IMR-90 (cell line): ENCODE measurements around the gene CDH23. TPM values are rescaled to one million over a fixed set of nuclear protein-coding genes. Genes with fewer than 3 reads are reported as not detected.

Experiments used
- ATAC-seq: fragments of 200-7000 bp; cut with Tn5 transposase; 2 replicates; pipeline ENCODE4 v1.9.1; 2020; ENCODE audit warnings: low read depth, mild to moderate bottlenecking, moderate library complexity
- BruUV-seq: library from RNA; stranded (reverse); fragments of 400-500 nt; replicated peaks from 2 replicates; lab custom pipeline; 2021; lab: Mats Ljungman, UMichigan
- CTCF ChIA-PET: fragments of 300-600 bp; formaldehyde crosslinking; extraction: SDS; loops from one replicate; lab custom pipeline; 2021; ENCODE audit warnings: antibody characterized with exemption; lab: Yijun Ruan, JAX
- POLR2A ChIA-PET: fragments of 300-600 bp; sonication (Branson Sonifier 250); formaldehyde crosslinking; loops from one replicate; lab custom pipeline; 2022; ENCODE audit warnings: antibody characterized with exemption; ENCODE audit not compliant: unreplicated experiment; lab: Charles Lee
- DNase-seq: peaks from one replicate; pipeline ENCODE4 v3.0.0; 2013
- H2AFZ ChIP-seq: replicated peaks from 2 replicates; pipeline ENCODE3; 2013; ENCODE audit warnings: low read length, mild to moderate bottlenecking; ENCODE audit not compliant: poor library complexity
- H2AK5ac ChIP-seq: 2 replicates; pipeline ENCODE4 v1.6.1; 2013; ENCODE audit warnings: low read depth, low read length, inconsistent platforms
- H2AK9ac ChIP-seq: replicated peaks from 2 replicates; pipeline ENCODE3; 2013; ENCODE audit warnings: mild to moderate bottlenecking, low read depth, low read length, moderate library complexity; ENCODE audit not compliant: poor library complexity
- H2BK120ac ChIP-seq: 2 replicates; pipeline ENCODE4 v1.6.1; 2013; ENCODE audit warnings: low read depth, low read length, inconsistent platforms
- H2BK15ac ChIP-seq: 3 replicates; pipeline ENCODE4 v1.6.1; 2013; ENCODE audit warnings: low read depth, low read length, inconsistent platforms
- H2BK20ac ChIP-seq: 2 replicates; pipeline ENCODE4 v1.6.1; 2013; ENCODE audit warnings: low read depth, mild to moderate bottlenecking, inconsistent platforms, low read length, moderate library complexity
- H2BK5ac ChIP-seq: 2 replicates; pipeline ENCODE4 v1.6.1; 2013; ENCODE audit warnings: mild to moderate bottlenecking, low read depth, low read length, inconsistent platforms; ENCODE audit not compliant: poor library complexity, severe bottlenecking
- H3K14ac ChIP-seq: replicated peaks from 2 replicates; pipeline ENCODE4 v1.6.1; 2013; ENCODE audit warnings: low read depth, low read length, inconsistent platforms
- H3K18ac ChIP-seq: 2 replicates; pipeline ENCODE4 v1.6.1; 2013; ENCODE audit warnings: low read depth, low read length, control low read depth
- H3K23ac ChIP-seq: 2 replicates; pipeline ENCODE4 v1.6.1; 2013; ENCODE audit warnings: low read depth, low read length, inconsistent platforms
- H3K27ac ChIP-seq: 2 replicates; pipeline ENCODE4 v1.5.1; 2013; ENCODE audit warnings: mild to moderate bottlenecking, control low read depth, low read length; ENCODE audit not compliant: insufficient read depth
- H3K27me3 ChIP-seq: 2 replicates; pipeline ENCODE4 v1.6.1; 2013; ENCODE audit warnings: low read length; ENCODE audit not compliant: control insufficient read depth, insufficient read depth
- H3K36me3 ChIP-seq: 2 replicates; pipeline ENCODE4 v1.6.1; 2013; ENCODE audit warnings: low read length, mixed read lengths; ENCODE audit not compliant: control insufficient read depth, insufficient read depth
- H3K4ac ChIP-seq: 2 replicates; pipeline ENCODE4 v1.6.1; 2013; ENCODE audit warnings: low read depth, low read length, inconsistent platforms
- H3K4me1 ChIP-seq: 2 replicates; pipeline ENCODE4 v1.6.1; 2013; ENCODE audit warnings: low read length, mixed read lengths; ENCODE audit not compliant: control insufficient read depth, insufficient read depth
- H3K4me2 ChIP-seq: 2 replicates; pipeline ENCODE4 v1.6.1; 2013; ENCODE audit warnings: low read depth, mild to moderate bottlenecking, control low read depth, low read length, moderate library complexity
- H3K4me3 ChIP-seq: 2 replicates; pipeline ENCODE4 v1.5.1; 2013; ENCODE audit warnings: low read depth, mild to moderate bottlenecking, control low read depth, low read length, moderate library complexity; ENCODE audit not compliant: insufficient read depth
- H3K56ac ChIP-seq: 2 replicates; pipeline ENCODE4 v1.6.1; 2013; ENCODE audit warnings: low read length, inconsistent platforms; ENCODE audit not compliant: insufficient read depth; ENCODE audit errors: extremely low read depth
- H3K79me1 ChIP-seq, 2 experiments: 2 replicates each; pipeline ENCODE4 v1.6.1; 2013; ENCODE audit warnings: low read length in 2 of 2, inconsistent platforms in 1 of 2, low read depth in 1 of 2
- H3K9ac ChIP-seq: 2 replicates; pipeline ENCODE4 v1.6.1; 2013; ENCODE audit warnings: low read depth, low read length, control low read depth
- H3K9me1 ChIP-seq: 2 replicates; pipeline ENCODE4 v1.6.1; 2013; ENCODE audit warnings: low read length, inconsistent platforms; ENCODE audit not compliant: insufficient read depth
- H3K9me3 ChIP-seq: 2 replicates; pipeline ENCODE4 v1.6.1; 2013; ENCODE audit warnings: low read length; ENCODE audit not compliant: control insufficient read depth, insufficient read depth
- H4K20me1 ChIP-seq: 2 replicates; pipeline ENCODE4 v1.6.1; 2013; ENCODE audit warnings: low read length, inconsistent platforms; ENCODE audit not compliant: insufficient read depth
- H4K5ac ChIP-seq: 2 replicates; pipeline ENCODE4 v1.6.1; 2013; ENCODE audit warnings: mild to moderate bottlenecking, low read depth, low read length, control low read depth
- H4K8ac ChIP-seq, 2 experiments: 2 replicates each; pipeline ENCODE4 v1.6.1; 2013; ENCODE audit warnings: low read depth in 2 of 2, low read length in 2 of 2, control low read depth in 1 of 2, inconsistent platforms in 1 of 2
- H4K91ac ChIP-seq: 2 replicates; pipeline ENCODE4 v1.6.1; 2013; ENCODE audit warnings: low read depth, low read length, inconsistent platforms; ENCODE audit not compliant: insufficient read depth
- MXI1 ChIP-seq: IDR thresholded peaks from 2 replicates; pipeline ENCODE4 v1.6.1; 2012; ENCODE audit warnings: low read depth, mild to moderate bottlenecking, low read length, moderate library complexity, borderline replicate concordance
- WGBS, 2 experiments: methylation state at CpG; one replicate each; pipeline versions ENCODE4 v1.1.5 to v1.1.7; 2013; ENCODE audit warnings: missing lambda C conversion rate in 2 of 2; ENCODE audit not compliant: insufficient read length in 1 of 2; ENCODE audit errors: extremely low coverage in 2 of 2; 5-methylcytosine and 5-hydroxymethylcytosine counted together
- dilution Hi-C: fragments of 300-500 bp; cut with HindIII; formaldehyde crosslinking; loops from one replicate; pipeline ENCODE4 v1.14.3; 2018; ENCODE audit warnings: low sequenced_read_pairs; ENCODE audit not compliant: unreplicated experiment
- in situ Hi-C: fragments of 300-500 bp; cut with MboI; formaldehyde crosslinking; loops from 3 replicates; pipeline ENCODE4 v1.14.3; 2019; ENCODE audit warnings: low sequenced_read_pairs, inconsistent platforms, mixed read lengths
- intact Hi-C: fragments of 100-400 bp; cut with micrococcal nuclease; formaldehyde crosslinking; loops from 2 replicates; pipeline ENCODE4 v1.10.0; 2022
- polyA plus RNA-seq, 3 experiments: library from polyadenylated mRNA; depleted of rRNA; stranded (reverse); fragments of >200 nt; gene quantifications; 2 replicates each; pipeline ENCODE4 v1.2.3, GENCODE V29; 2012; ENCODE audit warnings: low replicate concordance in 1 of 3
- total RNA-seq: library from RNA; depleted of rRNA; stranded (reverse); fragments of >200 nt; gene quantifications from 2 replicates; pipeline ENCODE4 v1.2.3, GENCODE V29; 2012
- TF ChIP-seq, protein P1 (sequence below): conservative IDR thresholded peaks from 2 replicates; pipeline ENCODE4 v1.5.1; 2012; ENCODE audit warnings: mild to moderate bottlenecking, low read depth, low read length, improper control_type of control experiment

Gene CDH23
- total and polyA plus RNA-seq, 2 of the 4 experiments (the other 2 are of a cell fraction), result under 0.01 to 0.03 TPM

DNA sequence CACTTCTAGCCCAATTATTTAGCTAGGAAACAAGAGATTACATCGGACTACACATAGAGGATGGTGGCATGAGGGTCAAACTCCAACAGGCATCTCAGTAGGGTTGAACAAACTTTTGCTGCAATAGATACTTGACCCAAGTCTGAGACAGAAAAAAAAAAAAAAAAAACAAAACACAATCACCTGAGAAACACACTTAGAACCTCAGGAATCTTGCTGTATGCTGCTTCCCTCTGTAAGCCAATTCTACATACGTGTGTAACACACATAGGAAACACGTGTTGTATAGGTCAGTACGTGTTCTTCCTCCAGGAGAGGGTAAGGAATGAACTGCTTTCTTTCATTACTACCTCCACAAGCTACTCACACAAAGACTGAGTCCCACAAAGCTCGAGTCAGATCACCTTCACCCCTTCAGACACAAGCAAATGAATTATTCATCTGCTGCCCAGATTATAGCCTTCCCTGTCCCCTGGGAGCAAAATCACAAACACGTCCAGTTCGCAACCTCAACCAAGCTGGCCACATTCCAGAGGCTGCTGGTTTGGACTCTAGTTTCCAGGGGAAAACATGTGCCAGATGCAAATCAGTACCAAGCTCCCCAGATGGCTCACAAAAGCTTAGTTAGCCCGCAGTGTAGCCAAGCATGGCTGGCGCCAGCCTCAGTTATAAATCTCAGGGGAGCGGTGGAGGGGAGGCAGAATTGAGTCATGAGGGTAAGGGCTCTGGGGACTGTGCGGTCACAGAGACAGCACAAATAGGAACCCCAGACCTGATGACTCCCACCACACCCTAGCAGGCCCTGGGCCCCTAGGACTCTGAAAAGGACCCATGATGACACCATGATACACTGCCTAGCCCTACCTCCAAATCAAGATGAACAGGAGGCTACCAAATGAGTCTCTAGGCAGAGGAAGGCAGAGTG lies 439.2 kb downstream of the CDH23 start:
- H2BK15ac ChIP-seq, result no peak overlapping the region
- peaks cover 28% of the 10 kb centered on the region for H3K36me3 ChIP-seq
- ATAC-seq, result peak; percentile 12; the same call in 1 of the 2 replicates
- no peak overlapping the region for H3K4ac ChIP-seq
- TF ChIP-seq, protein P1, sequence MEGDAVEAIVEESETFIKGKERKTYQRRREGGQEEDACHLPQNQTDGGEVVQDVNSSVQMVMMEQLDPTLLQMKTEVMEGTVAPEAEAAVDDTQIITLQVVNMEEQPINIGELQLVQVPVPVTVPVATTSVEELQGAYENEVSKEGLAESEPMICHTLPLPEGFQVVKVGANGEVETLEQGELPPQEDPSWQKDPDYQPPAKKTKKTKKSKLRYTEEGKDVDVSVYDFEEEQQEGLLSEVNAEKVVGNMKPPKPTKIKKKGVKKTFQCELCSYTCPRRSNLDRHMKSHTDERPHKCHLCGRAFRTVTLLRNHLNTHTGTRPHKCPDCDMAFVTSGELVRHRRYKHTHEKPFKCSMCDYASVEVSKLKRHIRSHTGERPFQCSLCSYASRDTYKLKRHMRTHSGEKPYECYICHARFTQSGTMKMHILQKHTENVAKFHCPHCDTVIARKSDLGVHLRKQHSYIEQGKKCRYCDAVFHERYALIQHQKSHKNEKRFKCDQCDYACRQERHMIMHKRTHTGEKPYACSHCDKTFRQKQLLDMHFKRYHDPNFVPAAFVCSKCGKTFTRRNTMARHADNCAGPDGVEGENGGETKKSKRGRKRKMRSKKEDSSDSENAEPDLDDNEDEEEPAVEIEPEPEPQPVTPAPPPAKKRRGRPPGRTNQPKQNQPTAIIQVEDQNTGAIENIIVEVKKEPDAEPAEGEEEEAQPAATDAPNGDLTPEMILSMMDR, result no peak
- TF ChIP-seq MXI1, result peak; percentile 22; the same call in 1 of the 2 replicates
- H3K27ac ChIP-seq, result no peak overlapping the region
- BruUV-seq, result no TSS peak
- H2BK120ac ChIP-seq, result no peak overlapping the region
- H4K8ac ChIP-seq, result no peak overlapping the region
- no peak overlapping the region for H3K18ac ChIP-seq
- in situ Hi-C loops, result no loop called here
- H3K4me1 ChIP-seq, result peaks cover 27% of the 10 kb centered on the region
- intact Hi-C loops, result no loop called here
- peaks cover 97% of the 10 kb centered on the region for H4K20me1 ChIP-seq
- H3K9ac ChIP-seq, result no peak overlapping the region
- dilution Hi-C loops, result no loop called here
- peaks cover 44% of the 10 kb centered on the region for H3K9me1 ChIP-seq
- H2AK9ac ChIP-seq, result peak overlapping the region; percentile 16
- CTCF ChIA-PET, result interaction anchor here (0.8 to 1.7 kb wide), 4 partner anchors 37 to 213 kb away, joined by 3 to 7 read pairs (median 4); no protein-coding TSS in a partner anchor
- no peak overlapping the region for H3K4me2 ChIP-seq
- no peak overlapping the region for H2BK5ac ChIP-seq
- H3K27me3 ChIP-seq, result no peaks in the 10 kb centered on the region
- no peak overlapping the region for H4K91ac ChIP-seq
- DNase-seq, result peak; percentile 70
- no peak overlapping the region for H4K5ac ChIP-seq
- no peak overlapping the region for H3K23ac ChIP-seq
- POLR2A ChIA-PET, result interaction anchor here (1.0 kb wide), 1 partner anchor 15 kb away, joined by 4 read pairs; the partner anchor contains the start of gene PSAP
- H2AK5ac ChIP-seq, result 0 out of 2 replicates have a peak overlapping the region, but pooled peaks have one; percentile 69
- no peak overlapping the region for H2BK20ac ChIP-seq
- H3K56ac ChIP-seq, result no peak overlapping the region
- peak overlapping the region; percentile 10; the same call in 1 of the 2 replicates for H3K14ac ChIP-seq
- no peak overlapping the region for H2AFZ ChIP-seq
- H3K79me1 ChIP-seq, result peaks cover 48 to 94% of the 10 kb centered on the region in 2 experiments
- H3K9me3 ChIP-seq, result no peaks in the 10 kb centered on the region
- WGBS, 2 experiments, result 56% methylated on average over 2 of the region's 11 CpGs; no CpG with 5 or more reads in 1 of the 2 experiments
- H3K4me3 ChIP-seq, result no peak overlapping the region
